GM18499 (cell line): ENCODE results near the gene SHISA7.

Experiments used
- ATAC-seq: cut with Tn5 transposase; IDR thresholded peaks from one replicate; pipeline ENCODE4 v1.9.1; 2021; ENCODE audit warnings: moderate number of reproducible peaks; ENCODE audit not compliant: insufficient read depth, unreplicated experiment

Gene SHISA7

DNA sequence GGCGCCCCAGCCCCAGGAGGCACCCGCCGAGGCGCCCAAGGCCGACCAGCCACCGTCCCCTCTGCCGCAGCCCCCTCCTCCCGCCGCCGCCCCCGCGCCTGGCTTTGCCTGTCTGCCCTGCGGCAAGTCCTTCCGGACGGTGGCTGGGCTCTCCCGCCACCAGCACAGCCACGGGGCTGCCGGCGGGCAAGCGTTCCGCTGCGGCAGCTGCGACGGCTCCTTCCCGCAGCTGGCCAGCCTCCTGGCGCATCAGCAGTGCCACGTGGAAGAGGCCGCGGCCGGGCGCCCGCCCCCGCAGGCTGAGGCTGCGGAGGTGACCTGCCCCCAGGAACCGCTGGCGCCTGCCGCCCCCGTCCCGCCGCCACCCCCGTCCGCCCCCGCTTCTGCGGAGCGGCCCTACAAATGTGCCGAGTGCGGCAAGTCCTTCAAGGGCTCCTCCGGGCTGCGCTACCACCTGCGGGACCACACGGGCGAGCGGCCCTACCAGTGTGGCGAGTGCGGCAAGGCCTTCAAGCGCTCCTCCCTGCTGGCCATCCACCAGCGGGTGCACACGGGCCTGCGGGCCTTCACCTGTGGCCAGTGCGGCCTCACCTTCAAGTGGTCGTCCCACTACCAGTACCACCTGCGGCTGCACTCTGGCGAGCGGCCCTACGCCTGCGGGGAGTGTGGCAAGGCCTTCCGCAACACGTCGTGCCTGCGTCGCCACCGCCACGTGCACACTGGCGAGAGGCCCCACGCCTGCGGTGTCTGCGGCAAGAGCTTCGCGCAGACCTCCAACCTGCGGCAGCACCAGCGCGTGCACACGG lies 39.3 kb upstream of the SHISA7 start:
- no peak for ATAC-seq

DNA sequence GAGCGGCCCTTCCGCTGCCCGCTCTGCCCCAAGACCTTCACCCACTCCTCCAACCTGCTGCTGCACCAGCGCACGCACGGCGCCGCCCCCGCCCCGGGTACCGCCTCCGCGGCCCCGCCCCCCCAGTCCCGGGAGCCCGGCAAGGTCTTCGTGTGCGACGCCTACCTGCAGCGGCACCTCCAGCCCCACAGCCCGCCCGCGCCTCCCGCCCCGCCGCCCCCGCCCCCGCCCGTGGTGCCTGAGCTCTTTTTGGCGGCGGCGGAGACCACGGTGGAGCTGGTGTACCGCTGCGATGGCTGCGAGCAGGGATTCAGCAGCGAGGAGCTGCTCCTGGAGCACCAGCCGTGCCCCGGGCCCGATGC lies 38.7 kb upstream of the SHISA7 start:
- no peak for ATAC-seq

DNA sequence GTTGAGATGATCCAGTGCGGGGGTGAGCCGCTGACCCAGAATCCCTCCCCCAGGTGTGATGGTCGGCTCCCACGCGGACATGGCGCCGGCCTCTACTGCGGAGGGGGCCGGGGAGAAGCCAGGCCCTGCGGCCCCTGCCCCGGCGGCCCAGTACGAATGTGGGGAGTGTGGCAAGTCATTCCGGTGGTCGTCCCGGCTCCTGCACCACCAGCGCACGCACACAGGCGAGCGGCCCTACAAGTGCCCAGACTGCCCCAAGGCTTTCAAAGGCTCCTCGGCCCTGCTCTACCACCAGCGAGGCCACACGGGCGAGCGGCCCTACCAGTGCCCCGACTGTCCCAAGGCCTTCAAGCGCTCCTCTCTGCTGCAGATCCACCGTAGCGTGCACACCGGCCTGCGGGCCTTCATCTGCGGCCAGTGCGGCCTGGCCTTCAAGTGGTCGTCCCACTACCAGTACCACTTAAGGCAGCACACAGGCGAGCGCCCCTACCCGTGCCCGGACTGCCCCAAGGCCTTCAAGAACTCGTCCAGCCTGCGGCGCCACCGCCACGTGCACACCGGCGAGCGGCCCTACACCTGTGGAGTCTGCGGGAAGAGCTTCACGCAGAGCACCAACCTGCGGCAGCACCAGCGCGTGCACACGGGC lies 38.2 kb upstream of the SHISA7 start:
- no peak for ATAC-seq

DNA sequence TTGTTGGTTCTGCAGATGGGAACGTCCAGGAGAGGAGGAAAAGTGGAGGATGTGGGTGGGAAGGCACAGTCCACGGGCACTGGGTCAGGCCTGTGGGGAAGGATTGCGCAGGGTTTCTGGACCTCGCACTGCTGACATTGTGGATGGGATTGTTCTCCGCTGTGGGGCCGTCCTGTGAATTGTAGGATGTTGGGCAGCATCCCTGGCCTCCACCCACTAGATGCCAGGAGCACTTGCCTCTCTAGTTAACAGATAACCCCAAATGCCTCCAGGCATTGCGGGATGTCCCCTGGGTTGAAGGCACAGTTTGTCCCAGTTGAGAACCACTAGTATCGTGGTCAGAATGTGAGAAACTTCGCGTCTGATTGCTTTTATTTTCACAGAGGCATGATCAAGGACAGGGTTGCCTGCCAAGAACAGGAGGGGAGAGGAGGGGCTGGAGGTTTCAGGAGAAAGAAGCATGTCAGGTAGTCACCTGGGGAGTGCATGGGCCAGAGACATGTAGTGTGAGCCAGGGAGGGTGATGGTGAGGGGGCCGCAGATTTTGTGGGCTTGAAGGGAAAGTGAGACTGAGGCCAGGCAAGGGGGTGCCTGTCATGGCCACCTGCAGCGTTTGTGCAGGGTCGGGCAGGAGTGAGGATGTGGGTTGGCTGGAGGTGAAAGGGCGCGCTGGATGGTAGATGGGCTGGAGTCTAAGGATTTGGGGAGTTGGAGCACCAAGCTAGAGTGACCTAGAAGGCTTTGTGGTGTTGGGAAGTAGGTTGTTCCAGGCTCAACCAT lies 36.5 kb upstream of the SHISA7 start:
- no peak for ATAC-seq

DNA sequence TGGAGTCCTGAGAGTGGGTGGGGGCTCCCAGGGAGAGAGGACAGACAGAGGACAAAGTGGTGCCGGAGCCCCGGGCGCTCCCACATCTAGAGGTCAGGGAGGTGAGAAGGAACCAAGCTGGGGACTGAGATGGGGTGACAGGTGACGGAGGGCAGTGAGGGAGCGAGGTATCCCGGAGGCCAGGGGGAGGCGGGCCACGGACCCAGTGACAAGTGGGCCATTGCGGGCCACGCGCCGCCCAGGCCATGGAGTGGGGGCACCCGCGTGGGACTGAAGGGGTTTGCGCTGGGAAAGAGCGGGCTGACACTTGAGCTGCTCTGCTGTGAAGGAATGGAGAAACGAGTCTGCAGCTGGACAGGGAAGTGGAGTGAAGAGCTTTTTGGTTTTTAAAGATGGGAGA lies 35.9 kb upstream of the SHISA7 start:
- ATAC-seq: no peak

DNA sequence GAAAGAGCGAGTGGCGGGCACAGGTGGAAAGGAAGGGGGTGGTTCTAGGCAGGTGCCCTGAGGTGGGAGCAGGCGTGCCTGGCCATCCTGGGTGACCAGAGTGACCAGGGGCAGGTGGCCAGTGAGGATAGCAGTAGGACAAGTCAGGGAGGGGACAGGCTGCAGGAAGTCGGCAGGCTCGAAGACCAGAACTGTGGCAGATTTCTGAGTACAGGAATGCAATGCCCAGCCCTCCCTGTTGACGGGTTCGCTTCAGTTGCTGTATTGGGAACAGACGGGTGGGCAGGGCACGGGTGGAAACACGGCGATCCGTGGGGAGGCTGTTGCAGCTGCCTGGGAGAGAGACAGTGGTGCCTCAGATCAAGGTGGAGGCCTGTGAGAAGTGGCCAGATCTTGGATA lies 35.3 kb upstream of the SHISA7 start:
- no peak for ATAC-seq

DNA sequence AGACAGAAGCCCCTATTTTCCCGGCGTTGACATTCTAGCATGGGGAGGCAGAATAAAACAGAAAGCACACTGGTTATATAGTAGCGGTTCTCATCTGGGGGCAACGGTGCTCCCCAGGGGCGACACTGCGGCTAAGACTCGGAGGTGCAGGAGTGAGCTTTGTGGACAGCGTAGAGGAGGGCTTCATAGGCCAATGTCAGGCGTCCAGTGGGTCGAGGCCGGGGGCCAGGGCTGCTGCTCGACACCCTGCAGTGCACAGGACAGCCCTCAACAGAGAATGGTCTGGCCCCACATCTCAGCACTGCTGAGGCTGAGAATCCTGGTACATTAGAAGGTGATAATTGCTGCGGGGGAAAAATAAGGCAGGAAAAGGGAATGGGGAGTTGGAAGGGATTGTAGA lies 34.8 kb upstream of the SHISA7 start:
- ATAC-seq: no peak

DNA sequence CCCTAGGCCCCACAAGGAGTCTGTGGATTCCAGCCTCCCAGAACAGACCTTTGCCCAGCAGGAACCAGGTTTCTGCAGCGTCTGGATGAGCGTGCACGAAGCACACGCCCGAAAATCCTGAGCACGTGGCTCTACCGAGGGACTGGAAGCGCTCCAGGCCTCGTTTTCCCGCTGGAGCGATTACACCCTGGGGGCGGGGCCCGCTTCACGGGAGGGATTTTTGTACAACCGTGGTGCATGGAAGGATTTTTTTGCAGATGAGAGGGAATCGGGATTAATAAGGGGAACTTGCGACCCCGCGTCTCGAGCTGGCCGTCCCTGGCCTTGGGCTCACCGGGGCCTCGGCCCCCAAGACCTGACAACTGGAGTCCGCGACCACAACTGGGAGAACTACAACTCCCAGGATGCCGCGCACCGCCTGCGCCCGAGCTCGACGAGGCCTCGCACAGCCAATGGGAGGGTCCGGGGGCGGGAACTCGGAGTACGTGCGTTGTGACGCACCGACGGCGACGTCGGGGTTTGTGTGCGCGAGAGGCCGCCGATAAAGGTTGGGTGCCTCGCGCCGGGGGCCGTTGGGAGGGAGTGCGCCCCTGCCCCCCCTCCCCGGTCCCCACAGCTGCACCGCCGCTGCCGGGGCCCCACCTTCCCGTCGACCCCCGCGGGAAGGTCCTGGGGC lies 33.1 kb upstream of the SHISA7 start, which contains the start of gene ZNF628:
Gene ZNF628, plus strand, starts transcription at position 518 of the 676 bp plus-strand sequence. CDS start 3,294 bp downstream, outside the sequence.
- ATAC-seq: peak; percentile 76

DNA sequence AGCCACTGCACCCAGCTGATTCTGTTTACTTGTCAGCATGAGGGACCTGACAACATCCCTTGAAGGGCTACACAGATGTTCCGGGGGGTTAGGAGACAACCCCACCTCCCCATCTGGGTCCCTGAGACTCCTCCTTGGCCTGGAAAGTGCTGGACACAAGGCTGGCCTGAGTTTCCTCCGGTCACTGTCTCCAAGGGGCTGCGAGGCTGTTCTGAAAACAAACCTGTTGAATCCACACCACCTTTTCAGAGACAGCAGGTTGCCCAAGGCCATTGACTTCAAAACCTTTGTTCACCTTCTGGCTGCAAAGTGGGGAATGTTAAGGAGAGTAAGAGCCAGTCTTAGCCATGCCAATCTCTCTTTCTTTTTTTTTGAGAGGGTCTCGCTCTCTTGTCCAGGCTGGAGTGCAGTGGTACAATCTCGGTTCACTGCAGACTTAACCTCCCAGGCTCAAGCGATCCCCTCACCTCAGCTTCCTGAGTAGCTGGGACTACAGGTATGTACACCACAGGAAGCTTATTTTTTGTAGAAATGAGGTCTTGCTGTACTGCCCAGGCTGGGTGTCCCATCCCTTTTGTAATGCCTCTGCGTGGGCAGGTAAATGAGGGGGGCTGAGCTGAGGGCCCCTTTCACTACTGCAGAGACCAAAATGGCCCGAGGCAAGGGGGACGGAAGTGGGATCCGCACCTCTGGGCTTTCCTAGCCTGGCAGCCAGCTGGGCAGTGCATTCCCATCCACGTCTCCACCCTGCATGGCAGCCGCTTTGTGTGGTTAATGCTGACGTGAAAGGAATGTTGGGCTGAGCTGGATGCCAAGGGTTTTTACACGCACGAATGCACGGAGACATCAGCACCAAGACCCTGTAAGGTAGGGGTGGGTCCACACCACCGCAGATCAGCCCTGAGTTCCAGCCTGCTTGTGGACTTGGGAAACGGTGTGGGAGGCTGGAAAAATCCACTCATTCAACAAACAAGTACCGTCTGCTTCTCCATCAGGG lies 31.5 kb upstream of the SHISA7 start:
- no peak for ATAC-seq

DNA sequence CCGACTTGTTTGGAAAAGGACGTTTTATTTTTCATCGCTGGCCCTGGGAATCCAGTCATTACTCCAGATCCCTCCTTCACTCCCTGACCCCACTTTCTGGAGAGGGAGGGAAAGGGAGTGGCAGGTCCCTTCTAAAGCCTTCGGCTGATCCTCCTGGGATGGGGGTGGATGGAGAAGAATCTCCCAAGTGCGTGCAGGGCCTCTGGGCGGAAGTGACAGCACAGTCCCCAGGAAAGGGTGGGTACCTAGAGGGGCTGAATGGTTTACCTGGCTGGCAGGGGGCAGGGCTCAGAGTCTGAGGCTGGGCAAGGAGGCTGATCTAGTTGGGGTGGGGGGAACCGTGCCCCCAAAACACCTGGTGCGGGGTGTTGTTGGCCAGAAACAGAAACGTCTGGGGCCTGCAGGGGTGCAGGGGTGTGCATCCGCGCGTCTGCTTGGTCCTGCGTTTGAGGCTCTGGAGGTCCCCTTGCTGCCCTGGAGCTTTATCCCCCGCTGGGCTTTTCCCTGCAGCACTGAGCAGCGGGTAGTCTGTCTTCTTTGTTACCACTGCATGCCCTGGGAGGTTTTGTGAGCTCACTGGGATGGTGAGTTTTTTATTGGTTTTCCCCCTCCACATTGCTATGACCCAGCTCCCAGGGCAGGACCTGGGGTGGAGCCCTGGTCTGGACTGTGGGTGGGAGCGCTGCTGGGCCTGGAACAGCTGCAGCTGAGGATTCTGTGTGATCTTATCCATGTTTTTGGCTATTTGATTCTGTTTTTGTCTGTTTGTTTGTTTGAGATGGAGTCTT lies 30.3 kb upstream of the SHISA7 start:
- ATAC-seq: no peak

DNA sequence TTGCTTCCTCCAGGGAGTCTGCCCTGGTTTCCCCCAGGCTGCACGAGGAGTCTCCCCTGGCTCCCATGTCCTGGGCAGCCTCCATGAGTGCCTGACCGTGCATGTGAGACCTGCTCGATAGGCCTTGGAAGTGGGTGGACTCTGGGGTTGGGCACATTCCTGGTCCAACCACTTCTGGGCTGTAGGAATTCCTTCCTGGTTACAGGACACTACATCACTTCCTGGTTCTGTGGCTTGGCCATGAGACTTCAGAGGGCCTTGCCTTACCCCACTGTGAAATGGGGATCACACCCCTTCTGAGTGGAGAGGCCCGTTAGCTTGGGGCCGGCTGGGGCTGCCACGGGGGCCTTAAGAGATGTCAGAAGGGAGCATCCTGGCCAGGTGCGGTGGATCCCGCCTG lies 29.4 kb upstream of the SHISA7 start:
- ATAC-seq: no peak

DNA sequence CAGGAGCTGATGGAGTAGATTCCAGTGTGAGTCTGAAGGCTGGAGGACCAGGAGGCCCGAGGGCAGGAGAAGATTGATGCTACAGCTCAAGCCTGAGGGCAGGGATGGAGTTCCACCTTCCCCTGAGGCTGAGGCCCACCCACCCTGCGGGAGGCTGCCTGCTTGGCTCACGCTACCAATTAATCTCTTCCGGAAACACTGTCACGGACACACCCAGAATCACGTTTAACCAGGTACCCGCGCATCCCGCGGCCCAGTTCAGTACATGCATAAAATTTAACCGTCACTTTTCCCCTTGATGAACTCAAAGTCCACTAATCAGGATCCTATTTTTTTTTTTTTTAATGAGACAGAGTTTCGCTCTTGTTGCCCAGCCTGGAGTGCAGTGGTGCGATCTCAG lies 28.2 kb upstream of the SHISA7 start:
- ATAC-seq: no peak

DNA sequence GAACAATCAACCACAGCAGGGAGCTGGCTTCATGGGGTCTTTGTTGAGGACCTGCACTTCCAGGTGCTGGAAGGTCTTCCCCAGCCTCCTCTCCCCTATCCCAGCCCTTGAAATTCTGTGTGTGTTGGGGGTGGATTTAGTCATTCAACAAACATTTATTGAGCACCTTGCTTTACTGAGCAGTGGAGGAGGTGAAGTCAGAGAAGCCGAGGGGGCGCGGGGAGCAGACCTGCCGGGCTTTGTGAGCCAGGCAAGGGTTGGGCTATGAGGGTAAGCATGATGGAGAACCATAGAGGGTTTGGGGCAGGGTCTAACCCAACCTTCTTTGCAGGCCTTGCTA lies 24.9 kb upstream of the SHISA7 start:
- ATAC-seq: no peak

DNA sequence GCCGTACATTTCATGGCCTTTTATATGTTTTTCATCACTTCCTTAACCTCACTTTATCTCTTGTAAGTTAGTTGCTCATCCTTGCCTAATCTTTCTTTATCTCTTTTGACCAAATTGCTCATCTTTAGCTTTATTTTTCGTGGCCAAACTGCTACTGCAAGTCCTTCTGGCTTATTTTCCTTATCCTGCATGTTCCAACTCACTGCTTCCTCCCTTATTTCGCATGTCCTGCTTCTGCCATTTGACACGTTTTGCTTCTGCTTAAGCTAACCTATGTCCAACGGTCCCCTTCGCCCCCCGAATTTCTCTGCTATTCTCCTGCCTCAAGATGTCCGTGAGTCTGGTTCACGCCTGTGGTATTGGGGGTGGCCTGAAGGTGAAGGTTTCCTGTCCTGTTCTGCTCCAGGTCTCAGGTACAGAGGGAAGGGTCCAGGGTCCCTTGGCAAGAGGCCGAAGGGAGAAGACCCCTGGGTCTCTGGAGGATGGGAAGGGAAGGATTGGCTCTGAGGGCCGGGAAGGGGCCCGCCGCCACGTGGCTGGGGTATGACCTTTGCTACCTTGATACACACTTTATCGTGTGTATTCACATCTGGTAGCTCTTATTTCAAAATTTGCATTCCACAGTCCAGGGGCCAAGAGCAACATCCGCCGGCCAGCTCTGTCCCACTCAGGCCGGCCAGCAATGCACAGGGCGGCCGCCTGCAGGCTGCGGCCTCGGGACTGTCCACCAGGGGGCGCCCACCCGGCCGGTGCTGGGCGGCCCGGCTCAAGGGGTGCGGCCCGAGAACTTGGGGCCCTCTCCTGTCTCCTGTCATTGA lies 24.3 kb upstream of the SHISA7 start:
- ATAC-seq: no peak

DNA sequence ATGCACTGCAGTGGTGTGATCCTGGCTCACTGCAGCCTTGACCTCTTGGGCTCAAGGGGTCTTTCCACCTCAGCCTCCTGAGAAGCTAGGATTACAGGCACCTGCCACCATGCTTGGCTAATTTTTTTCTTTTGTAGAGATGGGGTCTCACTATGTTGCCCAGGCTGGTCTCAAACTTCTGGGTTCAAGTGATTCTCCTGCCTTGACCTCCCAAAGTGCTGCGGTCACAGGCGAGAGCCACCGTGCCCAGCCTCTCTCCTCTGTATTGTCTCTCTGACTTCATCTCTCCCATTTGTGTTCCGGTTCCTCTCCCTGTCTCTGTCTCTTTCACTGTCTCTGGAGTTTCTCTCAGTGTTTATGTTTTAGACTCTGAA lies 23.1 kb upstream of the SHISA7 start:
- no peak for ATAC-seq

DNA sequence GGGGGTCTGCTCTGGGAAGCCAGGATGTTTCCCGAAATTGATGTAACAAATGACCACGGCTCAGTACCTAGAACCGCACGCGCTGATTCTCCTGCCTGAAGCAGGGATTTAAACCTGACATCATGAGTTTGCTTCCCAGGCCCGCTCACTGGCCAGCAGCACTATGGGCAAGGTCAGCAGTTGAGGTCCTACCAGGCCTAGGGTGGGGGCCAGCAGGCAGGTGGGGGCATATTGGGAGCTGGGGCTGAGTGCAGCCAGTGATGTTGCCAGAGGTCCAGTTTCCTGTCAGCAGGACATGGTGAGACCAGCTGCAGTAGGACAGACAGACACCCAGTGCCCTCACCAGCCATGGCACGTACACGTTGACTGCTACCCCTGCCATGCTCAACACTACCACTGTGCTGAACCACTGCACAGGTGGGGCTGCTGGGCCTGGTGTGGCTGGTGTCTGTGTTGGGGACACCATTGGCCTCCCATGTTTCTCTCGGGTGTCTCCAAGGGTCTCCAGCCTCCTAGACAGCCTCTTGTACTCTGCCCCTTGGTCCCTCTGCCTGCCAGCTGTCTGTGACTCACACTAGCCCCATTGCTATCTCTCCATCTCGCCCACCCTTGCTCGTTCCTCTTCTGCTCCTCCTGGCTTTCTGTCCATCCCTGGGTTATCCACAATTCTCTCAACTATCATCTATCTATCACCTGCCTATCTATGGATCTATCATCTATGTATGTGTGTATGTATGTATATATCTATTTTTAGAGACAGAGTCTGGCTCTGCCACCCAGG lies 22.6 kb upstream of the SHISA7 start:
- ATAC-seq: no peak

DNA sequence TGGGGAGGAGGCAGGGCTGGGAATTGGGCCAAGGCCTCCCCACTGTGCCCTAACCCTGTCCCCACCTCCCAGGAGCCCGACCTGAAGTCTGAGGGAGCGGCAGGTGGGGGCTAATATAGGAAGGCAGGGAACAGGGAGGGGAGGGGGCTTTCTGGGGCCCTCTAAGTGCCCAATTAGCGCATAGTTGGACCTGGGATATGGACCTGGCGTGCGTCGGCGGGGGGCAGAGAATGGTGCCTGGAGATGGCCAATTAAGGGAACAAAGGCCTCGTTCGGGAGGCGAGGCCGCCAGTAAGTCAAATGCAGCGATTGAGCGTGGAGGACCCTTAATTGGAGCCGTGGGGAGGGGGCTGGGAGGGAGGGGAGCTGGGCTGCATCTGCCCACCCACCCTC lies 21.6 kb upstream of the SHISA7 start, which contains the start of gene C19orf85:
Gene C19orf85, minus strand, starts transcription at position 90 of the 393 bp plus-strand sequence. CDS start 197 bp downstream, outside the sequence.
- no peak for ATAC-seq
